NB4 (cell line): ENCODE data around the gene PYROXD2.

Experiments used
- POLR2A ChIP-seq: IDR thresholded peaks from 2 replicates; pipeline ENCODE4 v1.6.1; 2011; ENCODE audit warnings: mild to moderate bottlenecking; ENCODE audit not compliant: insufficient read length; ENCODE audit errors: extremely low read depth
- TF ChIP-seq, protein P1 (sequence below): IDR thresholded peaks from one replicate; pipeline ENCODE4 v1.5.1; 2012; ENCODE audit warnings: low read depth, low read length
- TF ChIP-seq, protein P2 (sequence below): IDR thresholded peaks from 2 replicates; pipeline ENCODE4 v1.6.1; 2011; ENCODE audit warnings: low read depth, low read length

DNA sequence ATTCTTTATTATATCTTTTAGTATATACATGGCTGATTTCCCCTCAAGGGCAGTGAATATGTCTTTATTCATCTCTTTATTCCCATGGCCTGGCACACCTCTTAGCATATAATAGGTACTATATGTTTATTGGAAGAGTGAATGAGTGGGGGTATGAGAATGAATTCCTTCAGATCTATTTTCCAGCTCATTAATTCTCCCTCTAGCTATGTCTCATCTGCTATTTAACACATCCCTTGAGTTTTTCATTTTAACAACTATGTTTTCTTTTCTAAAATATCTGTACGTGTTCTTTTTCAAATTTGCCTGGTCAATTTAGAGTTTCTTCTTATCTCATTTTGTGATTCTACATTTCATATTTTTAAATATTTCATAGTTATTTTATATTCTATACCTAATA lies 17.3 kb upstream of the PYROXD2 start:
- TF ChIP-seq, protein P1, sequence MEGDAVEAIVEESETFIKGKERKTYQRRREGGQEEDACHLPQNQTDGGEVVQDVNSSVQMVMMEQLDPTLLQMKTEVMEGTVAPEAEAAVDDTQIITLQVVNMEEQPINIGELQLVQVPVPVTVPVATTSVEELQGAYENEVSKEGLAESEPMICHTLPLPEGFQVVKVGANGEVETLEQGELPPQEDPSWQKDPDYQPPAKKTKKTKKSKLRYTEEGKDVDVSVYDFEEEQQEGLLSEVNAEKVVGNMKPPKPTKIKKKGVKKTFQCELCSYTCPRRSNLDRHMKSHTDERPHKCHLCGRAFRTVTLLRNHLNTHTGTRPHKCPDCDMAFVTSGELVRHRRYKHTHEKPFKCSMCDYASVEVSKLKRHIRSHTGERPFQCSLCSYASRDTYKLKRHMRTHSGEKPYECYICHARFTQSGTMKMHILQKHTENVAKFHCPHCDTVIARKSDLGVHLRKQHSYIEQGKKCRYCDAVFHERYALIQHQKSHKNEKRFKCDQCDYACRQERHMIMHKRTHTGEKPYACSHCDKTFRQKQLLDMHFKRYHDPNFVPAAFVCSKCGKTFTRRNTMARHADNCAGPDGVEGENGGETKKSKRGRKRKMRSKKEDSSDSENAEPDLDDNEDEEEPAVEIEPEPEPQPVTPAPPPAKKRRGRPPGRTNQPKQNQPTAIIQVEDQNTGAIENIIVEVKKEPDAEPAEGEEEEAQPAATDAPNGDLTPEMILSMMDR, result no peak
- no peak for TF ChIP-seq POLR2A
- TF ChIP-seq, protein P2, sequence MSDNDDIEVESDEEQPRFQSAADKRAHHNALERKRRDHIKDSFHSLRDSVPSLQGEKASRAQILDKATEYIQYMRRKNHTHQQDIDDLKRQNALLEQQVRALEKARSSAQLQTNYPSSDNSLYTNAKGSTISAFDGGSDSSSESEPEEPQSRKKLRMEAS, result no peak
